K562 (cell line): ENCODE results near the gene MEAK7. TPM values are rescaled to one million over a fixed set of nuclear protein-coding genes. Genes with fewer than 3 reads are reported as not detected.

Experiments
- ATAC-seq: fragments of 200-7000 bp; cut with Tn5 transposase; 3 replicates; pipeline ENCODE4 v1.9.1; 2020; ENCODE audit warnings: moderate library complexity
- BruUV-seq: library from RNA; stranded (reverse); fragments of 400-500 nt; replicated peaks from 2 replicates; lab custom pipeline; 2021; lab: Mats Ljungman, UMichigan
- CTCF ChIA-PET: fragments of 300-600 bp; formaldehyde crosslinking; extraction: SDS; loops from one replicate; lab custom pipeline; 2021; ENCODE audit warnings: low intra/inter-chr PET ratio; lab: Yijun Ruan, JAX
- POLR2A ChIA-PET: fragments of 300-600, 350-650 bp; sonication (Branson Sonifier 250); formaldehyde crosslinking; extraction: SDS; loops from one replicate; lab custom pipeline; 2021; ENCODE audit warnings: antibody characterized with exemption, inconsistent platforms; lab: Yijun Ruan, JAX
- DNase-seq, 4 experiments: peaks; one replicate each; pipeline versions ENCODE4 v3.0.0 to v3.0.0-alpha.2; 2011 to 2018; ENCODE audit warnings: low spot score in 3 of 4, mixed read lengths in 3 of 4; ENCODE audit errors: extremely low read depth in 1 of 4
- FAIRE-seq: peaks from 2 replicates; lab custom pipeline; 2011; peaks lifted over from hg19 to GRCh38; lab: Jason Lieb, UNC
- H2AFZ ChIP-seq: 2 replicates; pipeline ENCODE4 v1.6.0; 2011; ENCODE audit warnings: low read depth, low read length, control low read depth, inconsistent platforms
- H3K27ac ChIP-seq: fragments of 200-600 bp; 3 replicates; pipeline ENCODE4 v1.8.0; 2011; ENCODE audit warnings: low read depth, mild to moderate bottlenecking, control low read depth, inconsistent platforms, low read length, moderate library complexity, mixed read lengths; ENCODE audit errors: extremely low read depth
- H3K27me3 ChIP-seq, 2 experiments: fragments of 300-600 bp in 1 of 2; 2 replicates in 1 of 2; 3 replicates in 1 of 2; pipeline versions ENCODE4 v1.6.0 to v1.8.0; 2011; ENCODE audit warnings: inconsistent platforms in 2 of 2, low read length in 2 of 2, mild to moderate bottlenecking in 1 of 2, mixed read lengths in 1 of 2, moderate library complexity in 1 of 2; ENCODE audit not compliant: control insufficient read depth in 2 of 2, insufficient read depth in 2 of 2
- H3K36me3 ChIP-seq: fragments of 300-600 bp; 3 replicates; pipeline ENCODE4 v1.8.0; 2011; ENCODE audit warnings: mild to moderate bottlenecking, low read length, inconsistent platforms; ENCODE audit not compliant: control insufficient read depth, insufficient read depth
- H3K4me1 ChIP-seq, 2 experiments: fragments of 200-600 bp in 1 of 2; replicated peaks in 1 of 2; 2 replicates in 1 of 2; 3 replicates in 1 of 2; pipeline versions ENCODE4 v1.5.1 to v1.8.0; 2011; ENCODE audit warnings: inconsistent platforms in 2 of 2, low read length in 2 of 2, mild to moderate bottlenecking in 1 of 2, mixed read lengths in 1 of 2, moderate library complexity in 1 of 2; ENCODE audit not compliant: control insufficient read depth in 2 of 2, insufficient read depth in 2 of 2
- H3K4me2 ChIP-seq: 2 replicates; pipeline ENCODE4 v1.6.1; 2011; ENCODE audit warnings: low read length, control low read depth, inconsistent platforms, mixed read lengths; ENCODE audit not compliant: insufficient read depth
- H3K4me3 ChIP-seq: fragments of 200-600 bp; sonication (generic), shearing (Covaris generic); 2 replicates; pipeline ENCODE4 v1.5.1; 2016; ENCODE audit warnings: control low read depth, inconsistent platforms
- H3K79me2 ChIP-seq: fragments of 200-600 bp; 3 replicates; pipeline ENCODE4 v1.8.0; 2011; ENCODE audit warnings: low read length, inconsistent platforms; ENCODE audit not compliant: control insufficient read depth, insufficient read depth
- H3K9ac ChIP-seq, 2 experiments: 2 replicates each; pipeline versions ENCODE4 v1.6.0 to v1.6.1; 2011; ENCODE audit warnings: low read depth in 2 of 2, low read length in 2 of 2, control low read depth in 1 of 2, inconsistent platforms in 1 of 2, mild to moderate bottlenecking in 1 of 2, mixed read lengths in 1 of 2; ENCODE audit not compliant: insufficient read depth in 1 of 2
- H3K9me1 ChIP-seq: one replicate; pipeline ENCODE4 v1.6.0; 2011; ENCODE audit warnings: inconsistent platforms, mild to moderate bottlenecking, low read length, moderate library complexity; ENCODE audit not compliant: control insufficient read depth, insufficient read depth
- H3K9me3 ChIP-seq: replicated peaks from 2 replicates; pipeline ENCODE4 v1.5.1; 2011; ENCODE audit warnings: low read depth, low read length, inconsistent platforms; ENCODE audit not compliant: control insufficient read depth, insufficient read depth
- H4K20me1 ChIP-seq: replicated peaks from 2 replicates; pipeline ENCODE4 v1.6.1; 2011; ENCODE audit warnings: low read length, inconsistent platforms, mixed read lengths; ENCODE audit not compliant: control insufficient read depth, insufficient read depth
- ARID4B ChIP-seq: sonication (generic); formaldehyde crosslinking; IDR thresholded peaks from 2 replicates; pipeline ENCODE4 v1.8.0; 2022; ENCODE audit warnings: mild to moderate bottlenecking, missing genetic modification reagents
- ELF2 ChIP-seq: fragments of 250-450 bp; sonication (Bioruptor Pico); IDR thresholded peaks from 2 replicates; pipeline ENCODE4 v1.5.0; 2021; ENCODE audit warnings: mild to moderate bottlenecking
- GABPA ChIP-seq: fragments of 200-800 bp; sonication (Bioruptor generic); conservative IDR thresholded peaks from 2 replicates; pipeline ENCODE4 v1.6.1; 2016; ENCODE audit warnings: low read depth, missing genetic modification characterization, missing compliant biosample characterization
- ILK ChIP-seq: fragments of 450-650 bp; IDR thresholded peaks from 2 replicates; pipeline ENCODE4 v1.6.1; 2016; ENCODE audit warnings: missing genetic modification characterization, low read depth, mild to moderate bottlenecking, missing compliant biosample characterization, moderate library complexity, borderline replicate concordance
- KLF6 ChIP-seq: fragments of 250-450 bp; sonication (Bioruptor Pico); IDR thresholded peaks from 2 replicates; pipeline ENCODE4 v1.4.0; 2020; ENCODE audit warnings: mild to moderate bottlenecking, moderate library complexity, borderline replicate concordance
- RBM22 ChIP-seq: fragments of 200-400 bp; formaldehyde crosslinking; IDR thresholded peaks from 2 replicates; pipeline ENCODE4 v1.6.1; 2018; ENCODE audit warnings: low read length, low read depth; ENCODE audit not compliant: poor library complexity, severe bottlenecking
- TAF15 ChIP-seq: fragments of 200-400 bp; formaldehyde crosslinking; IDR thresholded peaks from 2 replicates; pipeline ENCODE4 v1.6.1; 2017; ENCODE audit warnings: mild to moderate bottlenecking, low read depth, low read length, moderate library complexity
- TFAM ChIP-seq: fragments of 250-450 bp; sonication (Bioruptor Pico); conservative IDR thresholded peaks from 2 replicates; pipeline ENCODE4 v1.5.0; 2021; ENCODE audit warnings: mild to moderate bottlenecking, moderate library complexity
- XRCC5 ChIP-seq: fragments of 200-400 bp; formaldehyde crosslinking; IDR thresholded peaks from 2 replicates; pipeline ENCODE4 v1.6.1; 2017; ENCODE audit warnings: low read depth, mild to moderate bottlenecking, low read length
- ZHX1 ChIP-seq: fragments of 150-350 bp; conservative IDR thresholded peaks from 2 replicates; pipeline ENCODE4 v1.6.1; 2014; ENCODE audit warnings: low read length
- ZNF232 ChIP-seq: sonication (generic); formaldehyde crosslinking; IDR thresholded peaks from 2 replicates; pipeline ENCODE4 v1.8.0; 2022; ENCODE audit warnings: mild to moderate bottlenecking, missing genetic modification reagents
- ZNF431 ChIP-seq: sonication (generic); formaldehyde crosslinking; IDR thresholded peaks from 2 replicates; pipeline ENCODE4 v1.8.0; 2022; ENCODE audit warnings: mild to moderate bottlenecking, missing genetic modification reagents
- WGBS: fragments of 100-300 bp; shearing (Covaris generic); methylation state at CpG from one replicate; pipeline ENCODE4 v1.1.6; 2016; ENCODE audit warnings: low coverage, mixed read lengths; ENCODE audit not compliant: insufficient coverage; ENCODE audit errors: missing lambda C conversion rate; 5-methylcytosine and 5-hydroxymethylcytosine counted together
- in situ Hi-C: fragments of 300-500 bp; cut with MboI; formaldehyde crosslinking; loops from 4 replicates; pipeline ENCODE4 v1.15.0; 2018; ENCODE audit warnings: inconsistent platforms, mixed read lengths
- intact Hi-C: fragments of 100-400 bp; cut with micrococcal nuclease; formaldehyde crosslinking; loops from 2 replicates; pipeline ENCODE4 v1.14.2; 2022
- polyA plus RNA-seq, 8 experiments: library from polyadenylated mRNA; depleted of rRNA in 4 of 8; stranded (reverse) in 5 of 8; unstranded in 3 of 8; fragments of >200 nt; fragmentation: Nextera tagmentation in 2 of 8; fragmentation: Illumina TruSeq in 1 of 8; extraction: Ambion mirVana in 2 of 8; extraction: Trizol in 1 of 8; gene quantifications; 2 replicates each; pipeline versions ENCODE4 v1.2.1 to v1.2.3, GENCODE V29; 2011 to 2014; ENCODE audit warnings: inconsistent platforms in 1 of 8, missing spikeins in 1 of 8
- total RNA-seq, 7 experiments: library from RNA; depleted of rRNA in 6 of 7; stranded (reverse); fragments of >200 nt in 6 of 7; fragmentation: Illumina TruSeq in 2 of 7; extraction: Trizol in 2 of 7; gene quantifications; 2 replicates each; pipeline versions ENCODE4 v1.2.1 to v1.2.3, GENCODE V29; 2011 to 2021; ENCODE audit warnings: low replicate concordance in 1 of 7

The MEAK7 gene
- total and polyA plus RNA-seq, 9 of the 15 experiments (the other 6 are each of a cell fraction or from before 2014, with no cell fraction given) = 1.4 to 14.5 (median 6.3) TPM

- H3K4me3 ChIP-seq = no peak overlapping the region
- 58% methylated on average over 33 of the region's 33 CpGs for WGBS
- POLR2A ChIA-PET = interaction anchor here (0.6 to 1.6 kb wide), 8 partner anchors 8 to 577 kb away, joined by 3 to 5 read pairs (median 4); no protein-coding TSS in a partner anchor
- H3K9me3 ChIP-seq = no peaks in the 10 kb centered on the region
- no peaks in the 10 kb centered on the region for H3K9me1 ChIP-seq
- no peak overlapping the region for H3K27ac ChIP-seq
- no peaks in the 10 kb centered on the region for H3K27me3 ChIP-seq
- DNase-seq = no peak
- H3K79me2 ChIP-seq = no peaks in the 10 kb centered on the region
- CTCF ChIA-PET = no interaction called here
- H2AFZ ChIP-seq = no peak overlapping the region
- peaks cover 0 to 16% of the 10 kb centered on the region in 2 experiments; a peak in 2 of 5 replicates for H3K4me1 ChIP-seq
- FAIRE-seq = no peak
- ATAC-seq = no peak
- in situ Hi-C loops (loop anchor here (10.0 kb wide), 1 partner anchor 417 kb away; no protein-coding TSS in a partner anchor), intact Hi-C loops (loop anchor here (5.0 to 10.0 kb wide), 2 partner anchors 295 to 397 kb away; partner anchors contain the start of gene TAF1C)
- no peak overlapping the region for H3K4me2 ChIP-seq
- H3K9ac ChIP-seq = no peak overlapping the region
- no TSS peak for BruUV-seq
- peaks cover 7% of the 10 kb centered on the region; the same call in 1 of the 2 replicates for H4K20me1 ChIP-seq
- no peaks in the 10 kb centered on the region for H3K36me3 ChIP-seq
- TF ChIP-seq TAF15 (no peak), ZHX1 (no peak), ELF2 (no peak), XRCC5 (no peak), ZNF431 (CRISPR knock-in tag) (no peak), RBM22 (no peak), GABPA (no peak), TFAM (CRISPR knock-in tag) (no peak), ZNF232 (no peak), KLF6 (CRISPR knock-in tag) (no peak), ILK (no peak), ARID4B (CRISPR knock-in tag) (no peak)
Measured at GRCh38 chr16:84482001-84482891, 22.2 kb downstream of the MEAK7 start.
